KMS-11 (cell line): Measurements from ENCODE around the gene AKIP1.
A peak's percentile ranks its signal among the peaks of the same experiment; 100 is the strongest.

Source experiments
- H2AFZ ChIP-seq: fragments of 200-600 bp; sonication (generic); 2 replicates; pipeline ENCODE4 v1.6.1; 2016; ENCODE audit warnings: antibody characterized with exemption, mixed run types, low read depth
- H3K27ac ChIP-seq: fragments of 200-600 bp; sonication (generic); 2 replicates; pipeline ENCODE4 v1.6.1; 2016; ENCODE audit warnings: mild to moderate bottlenecking, mixed run types
- H3K27me3 ChIP-seq: fragments of 200-600 bp; sonication (generic); 2 replicates; pipeline ENCODE4 v1.6.1; 2017; ENCODE audit warnings: mild to moderate bottlenecking, low read depth, mixed run types, moderate library complexity; ENCODE audit not compliant: insufficient read depth
- H3K36me3 ChIP-seq: fragments of 200-600 bp; sonication (generic); 2 replicates; pipeline ENCODE4 v1.6.1; 2017; ENCODE audit warnings: mild to moderate bottlenecking, mixed run types; ENCODE audit not compliant: insufficient read depth
- H3K4me1 ChIP-seq: fragments of 200-600 bp; sonication (generic); 2 replicates; pipeline ENCODE4 v1.6.1; 2016; ENCODE audit warnings: mild to moderate bottlenecking, low read depth, mixed run types; ENCODE audit not compliant: poor library complexity, severe bottlenecking
- H3K4me2 ChIP-seq: fragments of 200-600 bp; sonication (generic); 2 replicates; pipeline ENCODE4 v1.7.0; 2016; ENCODE audit warnings: mild to moderate bottlenecking, mixed run types
- H3K4me3 ChIP-seq: fragments of 200-600 bp; sonication (generic); IDR thresholded peaks from 2 replicates; pipeline ENCODE4 v1.6.1; 2017; ENCODE audit warnings: low read depth, low read length, mixed read lengths; ENCODE audit not compliant: insufficient read depth
- H3K79me2 ChIP-seq: fragments of 200-600 bp; sonication (generic); 2 replicates; pipeline ENCODE4 v1.6.1; 2016; ENCODE audit warnings: low read depth, mixed run types; ENCODE audit not compliant: insufficient read depth
- H3K9ac ChIP-seq: fragments of 200-600 bp; sonication (generic); 2 replicates; pipeline ENCODE4 v1.6.1; 2016; ENCODE audit warnings: mild to moderate bottlenecking, mixed run types
- H4K20me1 ChIP-seq: fragments of 200-600 bp; sonication (generic); 2 replicates; pipeline ENCODE4 v1.6.1; 2016; ENCODE audit warnings: mild to moderate bottlenecking, mixed run types; ENCODE audit not compliant: insufficient read depth
- TF ChIP-seq, protein P1 (sequence below): fragments of 200-600 bp; sonication (generic); conservative IDR thresholded peaks from 2 replicates; pipeline ENCODE4 v1.6.1; 2017; ENCODE audit warnings: low read depth, mild to moderate bottlenecking, antibody characterized with exemption, low read length, moderate library complexity, mixed read lengths

Gene AKIP1

DNA sequence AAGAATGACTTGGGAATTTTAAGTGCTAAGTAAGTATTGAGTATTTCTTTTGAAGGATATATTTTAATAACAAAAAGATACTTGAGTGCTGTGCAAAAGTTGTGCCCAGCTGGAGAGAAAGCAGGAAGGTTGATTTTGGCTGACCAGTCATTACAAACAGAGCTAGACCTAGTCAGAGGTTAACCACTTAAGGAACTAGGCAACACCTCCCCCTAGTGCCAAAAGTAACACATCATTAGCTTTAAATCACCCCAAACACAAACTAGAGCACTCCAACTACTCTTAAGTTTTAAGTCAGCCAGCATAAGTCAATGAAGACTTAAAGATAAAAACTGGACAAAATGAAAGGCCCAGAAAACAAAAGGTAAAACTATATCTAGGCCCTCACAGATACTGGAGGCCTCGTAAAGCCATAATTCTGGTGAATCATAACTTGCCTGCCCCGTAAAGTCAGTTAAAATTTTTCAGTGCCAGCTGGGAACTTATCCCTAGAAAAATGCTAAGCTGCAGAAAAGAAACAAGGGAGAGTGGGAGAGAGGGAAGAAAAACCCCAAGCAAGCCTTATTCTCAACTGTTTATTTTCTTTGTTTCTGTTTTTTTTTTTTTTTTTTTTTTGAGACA is 48.7 kb downstream of the AKIP1 start:
- TF ChIP-seq, protein P1, sequence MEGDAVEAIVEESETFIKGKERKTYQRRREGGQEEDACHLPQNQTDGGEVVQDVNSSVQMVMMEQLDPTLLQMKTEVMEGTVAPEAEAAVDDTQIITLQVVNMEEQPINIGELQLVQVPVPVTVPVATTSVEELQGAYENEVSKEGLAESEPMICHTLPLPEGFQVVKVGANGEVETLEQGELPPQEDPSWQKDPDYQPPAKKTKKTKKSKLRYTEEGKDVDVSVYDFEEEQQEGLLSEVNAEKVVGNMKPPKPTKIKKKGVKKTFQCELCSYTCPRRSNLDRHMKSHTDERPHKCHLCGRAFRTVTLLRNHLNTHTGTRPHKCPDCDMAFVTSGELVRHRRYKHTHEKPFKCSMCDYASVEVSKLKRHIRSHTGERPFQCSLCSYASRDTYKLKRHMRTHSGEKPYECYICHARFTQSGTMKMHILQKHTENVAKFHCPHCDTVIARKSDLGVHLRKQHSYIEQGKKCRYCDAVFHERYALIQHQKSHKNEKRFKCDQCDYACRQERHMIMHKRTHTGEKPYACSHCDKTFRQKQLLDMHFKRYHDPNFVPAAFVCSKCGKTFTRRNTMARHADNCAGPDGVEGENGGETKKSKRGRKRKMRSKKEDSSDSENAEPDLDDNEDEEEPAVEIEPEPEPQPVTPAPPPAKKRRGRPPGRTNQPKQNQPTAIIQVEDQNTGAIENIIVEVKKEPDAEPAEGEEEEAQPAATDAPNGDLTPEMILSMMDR = peak; percentile 75
- Histone ChIP-seq H3K36me3 (0 out of 2 replicates have a peak, but pooled peaks cover 4% of the 10 kb centered on the region), H3K4me3 (no peak overlapping the region), H3K4me2 (no peak overlapping the region; the same call in 1 of the 2 replicates), H3K27me3 (no peaks in the 10 kb centered on the region), H3K27ac (no peak overlapping the region), H3K4me1 (peaks cover 44% of the 10 kb centered on the region), H4K20me1 (no peaks in the 10 kb centered on the region), H3K9ac (no peak overlapping the region), H2AFZ (no peak overlapping the region), H3K79me2 (peaks cover 33% of the 10 kb centered on the region; the same call in 1 of the 2 replicates)

DNA sequence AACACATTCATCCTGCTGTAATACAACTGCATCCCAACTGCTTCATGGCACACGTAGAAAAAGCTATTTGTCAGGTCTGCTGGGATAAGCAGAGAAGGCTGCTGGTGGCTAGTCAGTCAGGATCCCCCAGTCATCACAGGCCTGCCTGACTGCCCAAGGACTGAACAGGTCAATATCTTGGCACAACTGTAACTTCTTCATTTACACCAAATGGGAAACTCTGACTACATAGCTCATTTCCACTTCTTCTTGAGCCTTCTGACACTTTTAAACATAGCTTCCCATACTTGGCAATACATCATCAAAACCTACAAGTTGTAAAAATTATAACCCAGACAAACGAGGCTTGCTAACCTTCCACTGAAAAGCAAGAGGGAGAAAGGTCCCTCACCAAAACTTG is 50.4 kb downstream of the AKIP1 start:
- no peak overlapping the region for H3K4me3 ChIP-seq
- H3K4me1 ChIP-seq = peaks cover 49% of the 10 kb centered on the region
- TF ChIP-seq, protein P1 = no peak
- H3K4me2 ChIP-seq = no peak overlapping the region
- H2AFZ ChIP-seq = no peak overlapping the region
- no peak overlapping the region for H3K27ac ChIP-seq
- no peak overlapping the region for H3K9ac ChIP-seq
- H3K27me3 ChIP-seq = no peaks in the 10 kb centered on the region
- H3K79me2 ChIP-seq = peaks cover 33% of the 10 kb centered on the region; the same call in 1 of the 2 replicates
- no peaks in the 10 kb centered on the region for H4K20me1 ChIP-seq
- H3K36me3 ChIP-seq = no peaks in the 10 kb centered on the region

DNA sequence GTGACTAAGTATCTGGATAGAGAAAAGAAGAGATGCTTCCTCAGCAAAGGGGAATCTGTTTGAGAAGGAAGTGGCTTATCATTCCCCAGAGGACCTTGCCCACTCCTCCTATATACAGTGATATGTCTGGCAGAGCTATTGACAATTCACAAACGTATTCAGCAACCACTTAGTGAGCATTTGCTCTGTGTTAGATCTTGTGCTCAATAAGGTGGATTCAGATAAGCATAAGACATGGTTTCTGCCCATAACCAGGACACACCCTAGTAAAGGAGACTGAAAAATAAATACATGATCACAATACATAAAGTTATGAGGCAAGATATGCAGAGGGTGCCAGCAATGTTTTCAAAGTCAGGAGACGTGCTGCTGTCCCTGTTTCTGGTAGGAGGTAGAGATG is 51.9 kb downstream of the AKIP1 start:
- Histone ChIP-seq H3K36me3 (no peaks in the 10 kb centered on the region), H3K4me2 (peak overlapping the region; percentile 46), H2AFZ (no peak overlapping the region), H3K4me3 (no peak overlapping the region), H4K20me1 (no peaks in the 10 kb centered on the region), H3K4me1 (peaks cover 35% of the 10 kb centered on the region), H3K9ac (peak overlapping the region; percentile 94; the same call in 1 of the 2 replicates), H3K79me2 (peaks cover 33% of the 10 kb centered on the region; the same call in 1 of the 2 replicates), H3K27ac (no peak overlapping the region), H3K27me3 (no peaks in the 10 kb centered on the region)
- TF ChIP-seq, protein P1 = no peak

- Histone ChIP-seq H3K79me2 (peaks cover 32% of the 10 kb centered on the region; the same call in 1 of the 2 replicates), H3K36me3 (no peaks in the 10 kb centered on the region), H3K4me1 (peaks cover 40% of the 10 kb centered on the region), H2AFZ (peak overlapping the region; percentile 96), H3K9ac (peak overlapping the region; percentile 94), H3K4me2 (peak overlapping the region; percentile 46), H4K20me1 (no peaks in the 10 kb centered on the region), H3K27ac (peak overlapping the region; percentile 88), H3K27me3 (no peaks in the 10 kb centered on the region), H3K4me3 (peak overlapping the region; percentile 2)
- TF ChIP-seq, protein P1 = no peak
Measured at GRCh38 chr11:8963569-8964323, 52.8 kb downstream of the AKIP1 start.
